Left ventricle myocardium inferior (tissue), 1 donor: ENCODE data around the gene PRKCI. TPM values are rescaled to one million over a fixed set of nuclear protein-coding genes. Genes with fewer than 3 reads are reported as not detected.

Source experiments
- DNase-seq: peaks from one replicate; pipeline ENCODE4 v3.0.0-alpha.2; 2020
- H3K27ac ChIP-seq: fragments of 200-600 bp; replicated peaks from 2 replicates; pipeline ENCODE4 v1.8.0; 2021
- H3K27me3 ChIP-seq: fragments of 200-600 bp; 2 replicates; pipeline ENCODE4 v1.8.0; 2021; ENCODE audit warnings: low read depth
- H3K36me3 ChIP-seq: fragments of 200-600 bp; 2 replicates; pipeline ENCODE4 v1.8.0; 2021
- H3K4me1 ChIP-seq: fragments of 200-600 bp; 2 replicates; pipeline ENCODE4 v1.8.0; 2021
- H3K4me3 ChIP-seq: fragments of 200-600 bp; 2 replicates; pipeline ENCODE4 v1.8.0; 2021; ENCODE audit warnings: mild to moderate bottlenecking, moderate library complexity
- H3K9me3 ChIP-seq: fragments of 200-600 bp; replicated peaks from 2 replicates; pipeline ENCODE4 v1.8.0; 2021
- intact Hi-C: fragments of 100-400 bp; cut with micrococcal nuclease; formaldehyde crosslinking; loops from one replicate; pipeline ENCODE4 v1.11.0; 2022
- total RNA-seq: library from RNA; stranded (reverse); fragmentation: NEBNext Ultra II Directional; extraction: Animal tissue kit (Norgen Biotek cat#: 25700); gene quantifications from one replicate; pipeline ENCODE4 v1.2.1, GENCODE V29; 2021
- TF ChIP-seq, protein P1 (sequence below): fragments of 200-600 bp; IDR thresholded peaks from 2 replicates; pipeline ENCODE4 v1.8.0; 2021; ENCODE audit warnings: antibody characterized with exemption, mild to moderate bottlenecking, borderline replicate concordance
- donor health status: DM: no; HTN: yes; CAD: no; lungs with severe emphysema.

PRKCI gene
- total RNA-seq, 1 donor from 2014 or later = 10.9 TPM

DNA sequence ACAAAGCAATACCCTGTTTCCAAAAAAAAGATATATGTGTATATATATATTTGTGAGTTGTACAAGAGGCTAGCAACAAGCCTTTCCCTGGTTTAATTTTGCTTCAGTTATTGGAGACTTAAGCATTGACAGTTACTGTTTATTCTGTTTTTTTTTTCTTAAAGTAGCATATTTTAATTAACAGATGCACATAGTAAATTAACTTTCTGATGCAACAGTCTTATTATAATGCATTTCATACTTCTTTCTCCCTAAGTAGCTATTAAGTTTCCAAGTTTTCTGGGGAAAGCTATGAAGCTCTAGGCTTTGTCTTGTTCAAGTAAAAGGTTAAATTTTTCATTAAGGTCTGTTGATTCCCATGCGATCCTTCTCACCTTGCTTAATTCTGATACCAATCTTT, 17.9 kb downstream of the PRKCI start:
- Histone ChIP-seq H3K27ac (no peak overlapping the region), H3K27me3 (no peaks in the 10 kb centered on the region), H3K4me3 (no peak overlapping the region), H3K9me3 (no peaks in the 10 kb centered on the region), H3K36me3 (peaks cover 52% of the 10 kb centered on the region), H3K4me1 (no peaks in the 10 kb centered on the region)
- no peak for DNase-seq
- TF ChIP-seq, protein P1, sequence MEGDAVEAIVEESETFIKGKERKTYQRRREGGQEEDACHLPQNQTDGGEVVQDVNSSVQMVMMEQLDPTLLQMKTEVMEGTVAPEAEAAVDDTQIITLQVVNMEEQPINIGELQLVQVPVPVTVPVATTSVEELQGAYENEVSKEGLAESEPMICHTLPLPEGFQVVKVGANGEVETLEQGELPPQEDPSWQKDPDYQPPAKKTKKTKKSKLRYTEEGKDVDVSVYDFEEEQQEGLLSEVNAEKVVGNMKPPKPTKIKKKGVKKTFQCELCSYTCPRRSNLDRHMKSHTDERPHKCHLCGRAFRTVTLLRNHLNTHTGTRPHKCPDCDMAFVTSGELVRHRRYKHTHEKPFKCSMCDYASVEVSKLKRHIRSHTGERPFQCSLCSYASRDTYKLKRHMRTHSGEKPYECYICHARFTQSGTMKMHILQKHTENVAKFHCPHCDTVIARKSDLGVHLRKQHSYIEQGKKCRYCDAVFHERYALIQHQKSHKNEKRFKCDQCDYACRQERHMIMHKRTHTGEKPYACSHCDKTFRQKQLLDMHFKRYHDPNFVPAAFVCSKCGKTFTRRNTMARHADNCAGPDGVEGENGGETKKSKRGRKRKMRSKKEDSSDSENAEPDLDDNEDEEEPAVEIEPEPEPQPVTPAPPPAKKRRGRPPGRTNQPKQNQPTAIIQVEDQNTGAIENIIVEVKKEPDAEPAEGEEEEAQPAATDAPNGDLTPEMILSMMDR = no peak
- intact Hi-C loops = no loop called here

DNA sequence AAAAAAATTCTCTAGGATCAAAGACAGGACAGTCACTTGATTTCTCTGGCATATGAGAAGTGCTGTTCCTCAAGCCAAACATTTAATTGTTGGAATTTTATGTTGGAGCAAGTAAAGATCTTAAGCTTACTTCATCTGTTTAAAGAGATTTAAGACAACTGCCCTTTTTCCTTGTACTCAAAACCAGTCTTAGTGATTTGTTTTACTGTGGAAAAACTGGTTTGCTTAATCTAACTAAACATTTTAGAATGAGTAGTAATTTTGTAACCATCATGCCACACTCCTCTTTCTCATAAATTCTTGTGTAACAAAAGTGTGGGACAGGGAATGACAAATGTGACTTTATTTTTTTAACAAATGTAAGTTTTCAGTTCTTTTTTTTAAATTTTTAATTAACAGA, 18.4 kb downstream of the PRKCI start:
- Histone ChIP-seq H3K27ac (no peak overlapping the region), H3K9me3 (no peaks in the 10 kb centered on the region), H3K27me3 (no peaks in the 10 kb centered on the region), H3K4me1 (no peaks in the 10 kb centered on the region), H3K36me3 (peaks cover 47% of the 10 kb centered on the region), H3K4me3 (no peak overlapping the region)
- intact Hi-C loops = no loop called here
- TF ChIP-seq, protein P1 = no peak
- no peak for DNase-seq

DNA sequence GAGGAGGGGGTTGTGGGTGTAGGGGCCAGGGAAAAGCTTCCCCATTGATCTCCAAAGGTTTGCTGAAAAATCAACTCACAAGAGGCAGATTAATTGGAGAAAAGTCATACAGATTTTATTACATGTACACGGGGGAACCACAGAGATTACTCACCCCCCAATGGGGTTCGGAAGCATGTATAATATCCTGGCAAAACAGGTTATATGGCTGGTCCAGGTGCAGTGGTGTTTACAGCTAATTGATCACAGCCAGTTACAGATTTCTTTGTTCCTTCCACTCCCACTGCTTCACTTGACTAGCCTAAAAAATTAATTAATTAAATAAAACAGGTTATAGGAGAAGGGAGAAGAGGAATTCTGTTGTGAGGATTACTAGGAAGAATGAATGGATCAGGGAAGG, 22.4 kb downstream of the PRKCI start:
- Histone ChIP-seq H3K9me3 (no peaks in the 10 kb centered on the region), H3K27me3 (no peaks in the 10 kb centered on the region), H3K27ac (no peak overlapping the region), H3K4me1 (no peaks in the 10 kb centered on the region), H3K4me3 (no peak overlapping the region), H3K36me3 (peaks cover 32% of the 10 kb centered on the region)
- no peak for DNase-seq
- intact Hi-C loops = no loop called here
- TF ChIP-seq, protein P1 = no peak

GRCh38 chr3:170247875-170248274, 25.7 kb downstream of the PRKCI start:
- intact Hi-C loops = no loop called here
- Histone ChIP-seq H3K4me3 (no peak overlapping the region), H3K36me3 (peaks cover 27% of the 10 kb centered on the region)

DNA sequence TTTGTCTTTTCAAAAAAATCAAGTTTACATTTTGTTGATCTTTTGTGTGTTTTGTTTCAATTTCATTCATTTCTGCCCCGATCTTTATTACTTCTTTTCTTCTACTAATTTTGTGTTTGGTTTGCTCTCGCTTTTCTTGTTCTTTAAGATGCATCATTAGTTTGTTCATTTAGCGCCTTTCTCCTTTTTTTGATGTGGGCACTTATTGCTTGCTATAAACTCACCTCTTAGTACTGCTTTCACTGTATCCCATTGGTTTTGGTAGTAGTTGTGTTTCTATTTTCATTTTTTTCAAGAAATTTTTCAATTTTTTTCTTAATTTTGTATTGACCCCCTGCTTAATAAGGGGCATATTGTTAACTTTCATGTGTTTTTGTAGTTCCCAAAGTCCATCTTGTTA, 34.4 kb downstream of the PRKCI start:
- H3K27ac ChIP-seq = no peak overlapping the region
- H3K27me3 ChIP-seq = no peaks in the 10 kb centered on the region
- H3K4me3 ChIP-seq = no peak overlapping the region
- intact Hi-C loops = no loop called here
- DNase-seq = no peak
- H3K4me1 ChIP-seq = no peaks in the 10 kb centered on the region
- peaks cover 21% of the 10 kb centered on the region for H3K9me3 ChIP-seq
- TF ChIP-seq, protein P1 = no peak
- H3K36me3 ChIP-seq = peaks cover 18% of the 10 kb centered on the region

More at GRCh38 chr3:170247875-170248274, 25.7 kb downstream of the PRKCI start:
- no peak for DNase-seq
- H3K9me3 ChIP-seq = no peaks in the 10 kb centered on the region
- TF ChIP-seq, protein P1 = no peak
- H3K27ac ChIP-seq = no peak overlapping the region
- H3K4me1 ChIP-seq = no peaks in the 10 kb centered on the region
- H3K27me3 ChIP-seq = no peaks in the 10 kb centered on the region

- Histone ChIP-seq H3K36me3 (peaks cover 19% of the 10 kb centered on the region), H3K4me1 (no peaks in the 10 kb centered on the region), H3K9me3 (peaks cover 21% of the 10 kb centered on the region), H3K27ac (no peak overlapping the region), H3K4me3 (no peak overlapping the region), H3K27me3 (no peaks in the 10 kb centered on the region)
- intact Hi-C loops = no loop called here
- TF ChIP-seq, protein P1 = no peak
- no peak for DNase-seq
These were observed 34.9 kb downstream of the PRKCI start for GRCh38 chr3:170257145-170257544.
